Trophoblast cell (in vitro differentiated cells and primary cell): ENCODE measurements around the gene NRXN3.
A peak's percentile ranks its signal among the peaks of the same experiment; 100 is the strongest.

Experiments
- DNase-seq, 2 donors: peaks; one replicate each; pipeline ENCODE4 v3.0.0-alpha.2; 2016
- H2AFZ ChIP-seq: 2 replicates; pipeline ENCODE4 v1.6.1; 2013; ENCODE audit warnings: low read length, moderate library complexity, mild to moderate bottlenecking; ENCODE audit not compliant: insufficient read depth, poor library complexity
- H2AK5ac ChIP-seq: 2 replicates; pipeline ENCODE4 v1.6.1; 2013; ENCODE audit warnings: mild to moderate bottlenecking, low read length
- H2BK120ac ChIP-seq: 2 replicates; pipeline ENCODE4 v1.6.1; 2013; ENCODE audit warnings: low read length, mild to moderate bottlenecking, moderate library complexity; ENCODE audit not compliant: insufficient read depth, poor library complexity
- H2BK12ac ChIP-seq: 2 replicates; pipeline ENCODE4 v1.6.1; 2013; ENCODE audit warnings: mild to moderate bottlenecking, low read length, moderate library complexity
- H2BK5ac ChIP-seq: 2 replicates; pipeline ENCODE4 v1.6.1; 2013; ENCODE audit warnings: low read length, low read depth, moderate library complexity, mild to moderate bottlenecking; ENCODE audit not compliant: poor library complexity
- H3K14ac ChIP-seq: 2 replicates; pipeline ENCODE4 v1.6.1; 2013; ENCODE audit warnings: mild to moderate bottlenecking, low read length
- H3K18ac ChIP-seq: 2 replicates; pipeline ENCODE4 v1.6.1; 2013; ENCODE audit warnings: mild to moderate bottlenecking, low read length
- H3K23ac ChIP-seq: 2 replicates; pipeline ENCODE4 v1.6.1; 2013; ENCODE audit warnings: low read length
- H3K27ac ChIP-seq: 2 replicates; pipeline ENCODE4 v1.5.1; 2013; ENCODE audit warnings: low read depth, mild to moderate bottlenecking, inconsistent platforms, low read length, moderate library complexity
- H3K27me3 ChIP-seq: 2 replicates; pipeline ENCODE4 v1.6.1; 2013; ENCODE audit warnings: inconsistent platforms, mild to moderate bottlenecking, low read length, moderate library complexity; ENCODE audit not compliant: insufficient read depth
- H3K36me3 ChIP-seq, 2 experiments: 1 replicate in 1 of 2; 2 replicates in 1 of 2; pipeline ENCODE4 v1.6.1; 2013; ENCODE audit warnings: low read length in 2 of 2, mild to moderate bottlenecking in 2 of 2, moderate library complexity in 1 of 2; ENCODE audit not compliant: insufficient read depth in 2 of 2, control insufficient read depth in 1 of 2
- H3K4ac ChIP-seq: 2 replicates; pipeline ENCODE4 v1.6.1; 2013; ENCODE audit warnings: low read depth, mild to moderate bottlenecking, low read length, moderate library complexity
- H3K4me1 ChIP-seq, 2 experiments: 1 replicate in 1 of 2; 2 replicates in 1 of 2; pipeline ENCODE4 v1.6.1; 2013; ENCODE audit warnings: low read length in 2 of 2, mild to moderate bottlenecking in 2 of 2, moderate library complexity in 1 of 2; ENCODE audit not compliant: insufficient read depth in 2 of 2, control insufficient read depth in 1 of 2
- H3K4me2 ChIP-seq: 2 replicates; pipeline ENCODE4 v1.6.1; 2013; ENCODE audit warnings: inconsistent platforms, mild to moderate bottlenecking, low read length, moderate library complexity
- H3K4me3 ChIP-seq: 2 replicates; pipeline ENCODE4 v1.5.1; 2013; ENCODE audit warnings: mild to moderate bottlenecking, low read depth, low read length, inconsistent platforms
- H3K79me1 ChIP-seq: one replicate; pipeline ENCODE4 v1.6.1; 2013; ENCODE audit warnings: low read length
- H3K79me2 ChIP-seq: 2 replicates; pipeline ENCODE4 v1.6.1; 2013; ENCODE audit warnings: low read length, mild to moderate bottlenecking; ENCODE audit not compliant: control insufficient read depth, insufficient read depth, poor library complexity
- H3K9ac ChIP-seq: 2 replicates; pipeline ENCODE4 v1.6.1; 2013; ENCODE audit warnings: mild to moderate bottlenecking, low read length
- H3K9me3 ChIP-seq: 2 replicates; pipeline ENCODE4 v1.6.1; 2013; ENCODE audit warnings: low read depth, mild to moderate bottlenecking, control low read depth, inconsistent platforms, low read length; ENCODE audit not compliant: insufficient read depth
- H4K12ac ChIP-seq: 2 replicates; pipeline ENCODE4 v1.6.1; 2013; ENCODE audit warnings: low read depth, mild to moderate bottlenecking, low read length, moderate library complexity
- H4K8ac ChIP-seq: 2 replicates; pipeline ENCODE4 v1.6.1; 2013; ENCODE audit warnings: low read depth, mild to moderate bottlenecking, low read length, moderate library complexity
- H4K91ac ChIP-seq: one replicate; pipeline ENCODE4 v1.6.1; 2013; ENCODE audit warnings: low read depth, mild to moderate bottlenecking, low read length, moderate library complexity
- WGBS: extraction: QIAGEN DNeasy Blood & Tissue Kit; methylation state at CpG from one replicate; pipeline ENCODE4 v1.1.7; 2013; ENCODE audit warnings: missing lambda C conversion rate; ENCODE audit not compliant: insufficient read length, insufficient coverage; ENCODE audit errors: extremely low coverage; 5-methylcytosine and 5-hydroxymethylcytosine counted together

NRXN3 gene

DNA sequence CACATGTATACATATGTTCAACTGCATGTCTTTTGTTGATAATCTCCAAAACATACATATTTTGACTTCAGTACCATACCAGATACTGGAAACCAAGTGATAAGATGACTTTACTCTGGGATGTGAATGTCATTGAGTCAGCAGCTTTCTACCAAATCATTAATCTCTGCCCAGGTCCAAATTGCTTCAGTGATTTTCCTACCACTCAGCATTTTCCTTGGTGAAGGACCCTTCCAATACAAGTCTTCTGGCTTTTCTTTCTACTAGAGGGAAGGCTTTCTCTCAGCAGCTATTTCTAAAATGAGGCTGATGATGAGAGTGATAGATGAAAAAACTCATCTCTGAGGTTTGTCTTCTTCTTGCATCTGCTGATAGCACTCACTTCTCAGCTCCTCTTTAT is 1008.5 kb downstream of the NRXN3 start:
- H2AK5ac ChIP-seq = no peak overlapping the region
- no peaks in the 10 kb centered on the region for H3K4me1 ChIP-seq
- H3K27me3 ChIP-seq = no peaks in the 10 kb centered on the region
- H3K27ac ChIP-seq = no peak overlapping the region
- H3K79me1 ChIP-seq = no peaks in the 10 kb centered on the region
- H3K4me3 ChIP-seq = no peak overlapping the region
- H2BK5ac ChIP-seq = no peak overlapping the region
- H3K9ac ChIP-seq = no peak overlapping the region
- H3K23ac ChIP-seq = no peak overlapping the region
- H3K9me3 ChIP-seq = no peaks in the 10 kb centered on the region
- no peak overlapping the region for H2BK120ac ChIP-seq
- H3K14ac ChIP-seq = no peak overlapping the region
- H4K8ac ChIP-seq = no peak overlapping the region
- no peak overlapping the region for H2AFZ ChIP-seq
- no peak for DNase-seq
- H2BK12ac ChIP-seq = no peak overlapping the region
- no peaks in the 10 kb centered on the region for H3K79me2 ChIP-seq
- H4K91ac ChIP-seq = no peak overlapping the region
- H3K4me2 ChIP-seq = no peak overlapping the region
- no peak overlapping the region for H4K12ac ChIP-seq
- H3K36me3 ChIP-seq = no peaks in the 10 kb centered on the region
- no peak overlapping the region for H3K4ac ChIP-seq
- no peak overlapping the region for H3K18ac ChIP-seq

DNA sequence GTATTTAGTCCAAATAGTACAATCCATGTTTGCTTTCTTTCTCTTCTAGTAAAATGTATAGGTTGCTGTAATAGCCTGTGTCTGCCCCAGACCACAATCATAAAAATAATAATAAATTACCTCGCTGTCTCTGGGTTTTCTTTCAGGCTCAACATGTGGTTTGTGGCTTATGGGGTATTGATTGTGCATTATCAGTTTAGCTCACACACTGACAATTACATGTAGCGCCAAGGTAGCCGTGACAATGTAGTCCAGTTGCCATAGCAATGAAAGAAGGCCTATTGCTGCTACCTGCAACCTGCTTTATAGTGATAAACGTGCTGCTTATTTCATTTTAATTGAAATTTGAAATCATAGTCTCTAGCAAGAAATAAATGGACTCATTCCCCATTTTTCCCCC is 1009.8 kb downstream of the NRXN3 start:
- Histone ChIP-seq H2AK5ac (no peak overlapping the region), H2BK120ac (no peak overlapping the region)
- WGBS = no CpG with 5 or more reads among the region's 4 CpGs

DNA sequence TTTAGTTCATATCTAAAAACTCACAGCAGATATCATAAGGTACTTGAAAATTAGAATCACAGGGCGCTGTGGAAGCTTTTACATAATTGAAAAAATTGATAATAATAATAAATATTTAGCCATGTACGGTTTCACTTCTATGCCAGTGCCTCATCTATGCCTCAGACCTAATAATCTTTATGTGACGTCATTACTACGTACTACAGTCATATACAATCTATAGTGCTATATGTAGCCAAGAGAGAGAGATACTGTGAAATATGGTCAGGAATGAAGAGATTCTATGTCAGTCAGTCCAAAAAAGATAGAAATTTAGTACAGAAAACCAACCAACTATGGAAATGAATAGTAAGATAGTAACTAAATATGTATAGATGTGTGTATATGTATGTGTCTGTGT is 1010.5 kb downstream of the NRXN3 start:
- Histone ChIP-seq H3K4me1 (no peaks in the 10 kb centered on the region), H4K8ac (no peak overlapping the region), H2BK12ac (no peak overlapping the region), H3K23ac (no peak overlapping the region), H2AK5ac (no peak overlapping the region), H3K9ac (no peak overlapping the region), H3K79me1 (no peaks in the 10 kb centered on the region), H2BK120ac (no peak overlapping the region), H3K27ac (no peak overlapping the region), H3K4me2 (no peak overlapping the region), H2BK5ac (no peak overlapping the region), H3K18ac (no peak overlapping the region), H3K9me3 (no peaks in the 10 kb centered on the region), H3K36me3 (no peaks in the 10 kb centered on the region), H3K79me2 (no peaks in the 10 kb centered on the region), H3K27me3 (no peaks in the 10 kb centered on the region), H3K4ac (no peak overlapping the region), H2AFZ (no peak overlapping the region), H4K91ac (no peak overlapping the region), H4K12ac (no peak overlapping the region), H3K4me3 (no peak overlapping the region), H3K14ac (no peak overlapping the region)
- DNase-seq = no peak
- WGBS = no CpG with 5 or more reads among the region's 4 CpGs

More for the DNA sequence above, 1009.8 kb downstream of the NRXN3 start:
- H2BK5ac ChIP-seq = no peak overlapping the region
- no peak overlapping the region for H4K12ac ChIP-seq
- H3K18ac ChIP-seq = no peak overlapping the region
- H3K79me2 ChIP-seq = no peaks in the 10 kb centered on the region
- H2AFZ ChIP-seq = no peak overlapping the region
- H3K9me3 ChIP-seq = no peaks in the 10 kb centered on the region
- no peaks in the 10 kb centered on the region for H3K27me3 ChIP-seq
- no peaks in the 10 kb centered on the region for H3K4me1 ChIP-seq
- no peak overlapping the region for H3K4me2 ChIP-seq
- H4K8ac ChIP-seq = no peak overlapping the region
- H3K14ac ChIP-seq = no peak overlapping the region
- H2BK12ac ChIP-seq = no peak overlapping the region
- no peak overlapping the region for H3K9ac ChIP-seq
- H3K4ac ChIP-seq = no peak overlapping the region
- no peaks in the 10 kb centered on the region for H3K79me1 ChIP-seq
- H3K27ac ChIP-seq = no peak overlapping the region
- H4K91ac ChIP-seq = no peak overlapping the region
- no peak overlapping the region for H3K4me3 ChIP-seq
- no peak overlapping the region for H3K23ac ChIP-seq
- no peak for DNase-seq
- no peaks in the 10 kb centered on the region for H3K36me3 ChIP-seq

DNA sequence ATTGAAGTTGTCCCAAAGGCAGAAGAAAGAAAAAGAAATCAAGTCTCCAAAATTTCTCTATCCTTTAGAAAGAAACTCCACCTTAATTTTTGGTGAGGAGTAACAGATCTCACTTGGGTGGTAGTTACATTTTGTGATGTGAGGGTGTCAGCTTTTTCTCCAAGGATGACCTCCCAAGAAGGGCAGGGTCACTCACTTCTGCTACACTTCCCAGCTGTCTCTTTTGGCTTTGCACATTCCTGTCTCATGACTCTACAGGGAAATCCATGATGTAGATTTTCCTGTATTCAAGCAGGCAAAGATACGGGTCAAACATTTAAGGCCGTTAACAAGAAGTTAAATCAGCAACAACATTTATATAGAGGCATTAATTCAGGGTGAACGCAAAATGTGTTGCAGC is 1016.4 kb downstream of the NRXN3 start:
- Histone ChIP-seq H3K79me2 (no peaks in the 10 kb centered on the region), H3K4ac (no peak overlapping the region), H3K9ac (no peak overlapping the region), H3K14ac (no peak overlapping the region), H3K27ac (no peak overlapping the region), H3K4me2 (no peak overlapping the region), H2AK5ac (no peak overlapping the region), H3K4me3 (no peak overlapping the region), H2BK5ac (no peak overlapping the region), H3K23ac (no peak overlapping the region), H4K91ac (no peak overlapping the region), H3K18ac (no peak overlapping the region), H2BK12ac (no peak overlapping the region), H2BK120ac (no peak overlapping the region), H3K4me1 (no peaks in the 10 kb centered on the region), H4K8ac (no peak overlapping the region), H4K12ac (no peak overlapping the region), H3K36me3 (no peaks in the 10 kb centered on the region), H3K79me1 (no peaks in the 10 kb centered on the region), H3K9me3 (no peaks in the 10 kb centered on the region), H2AFZ (no peak overlapping the region), H3K27me3 (no peaks in the 10 kb centered on the region)
- peak; percentile 23 to 69 for DNase-seq
- WGBS = no CpG with 5 or more reads among the region's 3 CpGs
